GM12878 (cell line): ENCODE measurements around the gene RHOF.

ENCODE experiments used
- EP300 ChIP-seq, 2 experiments: fragments of 150-350 bp in 1 of 2; IDR thresholded peaks; 2 replicates each; pipeline ENCODE4 v1.6.1; 2011 to 2012; ENCODE audit warnings: low read depth in 2 of 2, low read length in 2 of 2, borderline replicate concordance in 1 of 2, improper control_type of control experiment in 1 of 2, inconsistent platforms in 1 of 2; ENCODE audit not compliant: control insufficient read depth in 1 of 2
- POLR2AphosphoS5 ChIP-seq: IDR thresholded peaks from 2 replicates; pipeline ENCODE4 v1.6.1; 2011; ENCODE audit warnings: mild to moderate bottlenecking, low read length, inconsistent platforms
- SPI1 ChIP-seq: IDR thresholded peaks from 2 replicates; pipeline ENCODE4 v1.6.1; 2011; ENCODE audit warnings: low read depth, mild to moderate bottlenecking, low read length, moderate library complexity, borderline replicate concordance; ENCODE audit not compliant: insufficient read depth

GRCh38 chr12:121807642-121808347 is 14.3 kb upstream of the RHOF start:
- TF ChIP-seq POLR2AphosphoS5 (no peak), EP300 (IDR thresholded peaks at IDR 0.05; ENCODE audit: borderline replicate concordance in 1 of 2, control insufficient read depth in 1 of 2, low read depth in 2 of 2, low read length in 2 of 2) (no peak), SPI1 (no peak)
